HG02870 (cell line): Measurements from ENCODE around the gene TBC1D7.

Experiments
- ATAC-seq: cut with Tn5 transposase; IDR thresholded peaks from one replicate; pipeline ENCODE4 v1.9.1; 2021; ENCODE audit warnings: mild to moderate bottlenecking, moderate library complexity; ENCODE audit not compliant: unreplicated experiment

The TBC1D7 gene

DNA sequence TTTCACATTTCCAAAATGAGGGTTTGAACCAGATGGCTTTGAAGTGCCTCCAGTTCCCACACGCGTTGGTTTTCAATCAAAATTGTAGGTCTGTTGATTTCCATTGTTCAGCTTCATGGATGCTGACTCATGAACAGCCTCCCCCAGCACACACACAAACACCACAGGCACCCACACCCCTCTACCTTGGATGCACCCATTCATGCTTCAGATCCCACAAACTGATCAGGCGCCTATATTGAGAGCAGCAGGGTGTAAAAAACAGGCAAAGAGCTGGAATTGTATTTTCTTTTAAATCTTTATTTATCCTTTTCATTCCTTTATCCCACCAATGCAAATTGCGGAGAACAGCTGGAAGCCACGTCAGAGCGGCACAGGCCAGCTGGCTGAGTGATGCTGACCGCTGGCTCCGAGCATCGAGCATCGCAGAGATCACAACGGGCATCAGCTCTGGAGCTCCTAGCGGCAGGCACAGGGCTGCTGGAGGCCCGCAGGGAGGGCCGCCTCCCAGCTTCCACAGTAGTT is 29.3 kb upstream of the TBC1D7 start:
- ATAC-seq, result no peak

DNA sequence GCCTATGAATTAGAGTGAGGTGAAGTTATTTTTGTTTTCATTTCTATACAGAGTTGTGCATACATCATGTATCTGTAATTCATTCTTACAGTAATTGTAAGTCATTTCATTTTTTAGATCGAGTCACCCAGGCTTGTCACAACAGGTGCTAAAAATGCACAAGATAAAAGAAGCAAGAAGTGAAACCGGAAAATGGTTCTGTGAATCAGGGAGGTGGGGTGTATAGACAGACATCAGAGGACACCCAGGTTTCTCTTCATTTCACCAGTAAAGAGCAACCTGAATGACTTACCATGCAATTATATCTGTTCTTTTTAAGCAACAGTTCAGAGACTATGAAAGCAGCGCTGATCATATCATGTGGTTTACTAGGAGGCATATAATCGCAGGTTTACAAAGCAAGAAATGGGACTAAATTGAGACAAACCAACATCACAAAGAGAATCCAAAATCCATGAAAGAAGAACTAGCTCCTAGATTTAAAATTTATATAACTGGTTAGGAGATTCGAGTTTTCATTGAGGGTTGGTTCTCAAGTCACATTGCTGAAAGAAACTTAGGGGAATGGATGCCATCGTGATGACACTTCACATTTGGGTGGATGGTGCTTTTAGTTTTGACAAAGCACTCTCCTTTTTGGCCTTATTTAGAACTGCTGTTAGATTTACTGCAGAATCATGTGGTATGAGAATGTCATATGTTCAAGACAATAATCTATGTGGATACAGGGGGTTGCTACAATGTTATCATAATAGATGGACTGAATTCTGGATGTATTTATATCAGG is 27.9 kb upstream of the TBC1D7 start:
- ATAC-seq, result peak; percentile 88

DNA sequence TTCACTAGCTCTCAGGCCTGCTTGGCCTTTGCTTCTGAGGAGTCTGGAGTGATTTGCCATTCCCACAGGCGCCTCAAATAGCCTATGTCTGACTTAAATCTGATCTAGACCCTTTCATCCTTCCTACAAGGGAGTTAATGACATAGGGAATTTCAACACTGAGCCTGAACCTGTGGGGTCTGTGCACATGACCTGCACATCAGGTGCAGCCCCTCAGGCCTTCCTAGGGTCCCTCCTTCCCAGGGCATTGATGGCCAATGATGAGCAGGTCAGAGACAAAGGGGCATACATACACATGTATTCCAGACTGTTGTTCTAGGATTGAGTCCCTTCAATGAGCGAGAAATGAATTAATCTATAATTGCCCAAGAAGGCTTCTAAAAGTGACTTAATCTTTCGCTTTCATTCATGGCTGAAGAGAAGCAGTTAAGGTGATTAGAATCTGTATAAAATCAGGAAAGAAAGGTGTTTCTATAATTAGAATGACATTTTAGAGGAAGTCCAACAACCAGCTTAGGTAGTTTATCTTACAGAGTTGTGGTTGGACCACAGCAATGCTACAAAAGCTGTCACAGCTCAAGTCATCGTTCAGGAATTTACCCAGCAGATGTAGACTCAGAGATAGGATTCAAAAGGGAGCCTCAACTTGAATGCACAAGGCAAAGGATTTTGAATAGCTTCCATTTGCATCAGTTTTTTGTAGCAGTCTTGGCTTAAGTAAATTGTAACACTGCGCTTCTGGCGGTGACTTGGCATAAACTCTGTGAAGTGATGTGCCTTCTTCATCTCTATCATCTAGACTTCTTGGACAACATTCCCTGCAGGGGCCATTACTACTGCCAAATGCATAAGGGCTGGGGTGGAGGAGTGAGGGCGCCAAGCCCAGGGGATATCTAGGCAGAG is 27.0 kb upstream of the TBC1D7 start:
- peak; percentile 29 for ATAC-seq

DNA sequence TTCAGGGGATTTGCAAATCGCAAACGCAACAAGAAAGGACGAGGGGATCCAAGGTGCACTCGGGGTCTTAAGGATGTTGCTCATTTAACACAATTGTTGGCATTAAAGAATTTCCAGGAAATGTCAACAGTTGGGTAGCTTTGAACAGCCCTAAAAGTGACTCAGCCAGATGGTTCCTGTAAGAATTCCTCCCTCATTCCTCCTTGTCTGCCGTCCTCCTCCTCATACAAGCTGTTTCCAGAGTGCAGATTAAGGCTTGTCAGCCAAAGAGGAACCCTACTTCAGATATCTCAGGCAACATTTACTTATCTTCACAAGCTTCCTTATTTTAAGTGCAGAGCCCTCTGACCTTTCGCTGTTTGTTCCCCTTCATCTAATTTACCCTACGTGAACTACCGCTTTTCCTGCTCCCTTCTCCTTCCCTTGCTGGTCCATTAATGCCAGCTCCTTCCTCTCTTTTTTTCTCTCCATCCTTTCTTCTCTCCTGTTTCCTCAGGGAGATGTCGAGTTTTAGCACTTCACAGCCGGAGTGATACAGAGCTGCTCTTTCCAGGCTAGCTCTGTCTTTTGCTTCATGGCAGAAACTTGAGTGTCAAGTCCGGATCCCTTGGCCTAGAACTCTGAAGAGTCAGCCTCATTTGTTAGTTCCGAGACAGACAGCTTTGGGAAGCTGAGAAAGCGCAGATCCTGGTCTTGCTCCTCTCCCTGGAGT is 26.1 kb upstream of the TBC1D7 start:
- ATAC-seq, result no peak

DNA sequence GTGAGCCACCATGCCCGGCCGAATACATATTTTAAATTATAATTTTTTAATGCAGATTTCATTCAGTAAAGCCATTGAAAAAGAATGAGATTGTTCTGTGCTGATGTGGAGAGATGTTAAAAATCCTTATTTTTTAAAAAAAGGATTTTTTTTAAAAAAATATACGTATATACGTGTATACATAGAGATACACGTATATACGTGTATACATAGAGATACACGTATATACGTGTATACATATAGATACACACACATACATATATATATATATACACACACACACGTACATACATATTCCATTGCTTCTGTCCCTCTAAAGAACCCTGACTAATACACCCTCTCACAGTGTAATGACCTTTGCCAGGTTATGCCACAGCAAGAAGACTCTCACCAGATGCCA is 23.8 kb upstream of the TBC1D7 start:
- no peak for ATAC-seq

GRCh38 chr6:13351271-13351670 is 22.9 kb upstream of the TBC1D7 start:
- ATAC-seq, result no peak

GRCh38 chr6:13349811-13350506 is 21.6 kb upstream of the TBC1D7 start:
- ATAC-seq, result no peak

DNA sequence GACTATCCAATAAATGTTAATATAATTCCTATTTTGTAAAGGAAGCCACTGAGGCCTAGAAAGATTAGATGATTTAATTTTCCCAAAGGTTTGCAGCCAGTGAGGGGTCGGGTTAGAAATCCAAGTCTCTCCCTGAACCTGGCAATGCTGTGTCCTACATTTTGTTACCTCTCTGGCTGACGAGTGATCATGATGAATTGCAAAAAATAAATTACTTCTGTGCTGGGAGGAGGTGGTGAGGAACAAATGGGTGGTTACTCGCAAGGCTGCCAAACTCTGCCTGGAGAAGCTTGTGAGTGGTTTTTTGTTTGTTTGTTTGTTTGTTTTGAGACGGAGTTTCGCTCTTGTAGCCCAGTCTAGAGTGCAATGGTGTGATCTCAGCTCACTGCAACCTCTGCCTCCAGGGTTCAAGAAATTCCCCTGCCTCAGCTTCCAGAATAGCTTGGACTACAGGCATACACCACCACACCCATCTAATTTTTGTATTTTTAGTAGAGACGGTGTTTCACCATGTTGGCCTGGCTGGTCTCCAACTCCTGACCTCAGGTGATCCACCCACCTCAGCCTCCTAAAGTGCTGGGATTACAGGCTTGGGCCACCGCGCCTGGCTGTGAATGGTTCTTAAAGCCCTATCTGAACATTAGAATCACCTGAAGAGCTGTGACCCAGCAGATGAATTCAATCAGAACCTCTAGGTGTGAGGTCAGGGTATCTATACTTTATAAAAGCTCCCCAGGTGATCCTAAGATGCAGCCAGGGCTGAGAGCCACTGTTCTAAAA is 20.2 kb upstream of the TBC1D7 start:
- ATAC-seq, result no peak

GRCh38 chr6:13346245-13346644 is 17.9 kb upstream of the TBC1D7 start:
- no peak for ATAC-seq

GRCh38 chr6:13342414-13343019 is 14.2 kb upstream of the TBC1D7 start:
- no peak for ATAC-seq

DNA sequence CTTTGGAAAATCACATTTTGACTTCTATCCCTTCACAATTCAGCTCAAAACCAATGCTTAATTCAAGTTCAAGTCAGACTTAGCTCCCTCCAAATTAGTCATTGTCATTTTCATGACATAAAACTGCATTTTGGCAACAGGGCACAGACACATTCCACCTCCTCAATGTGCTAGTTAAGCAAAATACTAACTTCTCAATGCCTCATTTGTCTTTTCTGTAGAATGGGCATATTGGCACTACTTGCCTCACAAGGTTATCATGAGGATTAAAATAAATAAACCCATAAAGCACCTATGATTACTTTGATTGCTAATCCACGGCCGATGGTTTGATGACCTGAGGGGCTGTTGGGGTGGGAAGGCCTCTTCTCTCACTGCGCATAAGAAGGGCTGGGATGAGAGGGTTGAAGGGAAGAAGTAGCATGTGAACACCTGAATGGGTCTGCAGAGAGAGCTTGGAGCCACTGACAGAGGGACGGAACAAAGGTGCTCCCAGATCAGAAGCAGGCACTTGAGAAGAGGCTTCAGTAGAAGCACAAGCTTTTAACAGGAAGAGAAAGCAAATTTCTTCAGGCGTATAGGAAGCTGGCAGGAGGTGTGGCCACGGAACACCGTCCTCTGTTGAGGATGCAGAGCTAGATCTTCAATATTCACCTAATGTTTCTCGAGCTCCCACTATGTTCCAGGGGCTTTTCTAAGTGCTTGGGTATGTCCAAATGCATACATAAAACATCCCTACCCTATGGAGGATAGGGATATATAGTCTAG is 11.7 kb upstream of the TBC1D7 start:
- ATAC-seq, result no peak

GRCh38 chr6:13338038-13338437 is 9.7 kb upstream of the TBC1D7 start:
- ATAC-seq, result no peak

DNA sequence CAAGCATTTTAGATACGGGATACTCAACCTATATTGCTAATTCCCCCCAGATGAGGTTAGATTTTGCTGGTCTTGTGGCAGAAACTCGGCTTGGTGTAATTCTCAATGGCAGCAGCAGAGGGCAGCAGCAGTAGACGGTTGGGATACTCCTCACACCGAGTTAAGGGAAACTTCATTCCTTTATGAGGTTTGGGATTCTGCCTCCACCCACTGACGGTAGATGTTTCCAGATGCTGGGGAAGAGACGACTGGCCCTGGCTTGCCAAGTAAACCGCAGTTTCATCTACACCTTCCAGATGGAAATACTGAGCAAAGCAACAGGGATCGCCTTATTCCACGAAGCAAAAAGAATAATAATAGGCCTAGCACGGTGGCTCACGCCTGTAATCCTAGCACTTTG is 8.2 kb upstream of the TBC1D7 start:
- ATAC-seq, result no peak

DNA sequence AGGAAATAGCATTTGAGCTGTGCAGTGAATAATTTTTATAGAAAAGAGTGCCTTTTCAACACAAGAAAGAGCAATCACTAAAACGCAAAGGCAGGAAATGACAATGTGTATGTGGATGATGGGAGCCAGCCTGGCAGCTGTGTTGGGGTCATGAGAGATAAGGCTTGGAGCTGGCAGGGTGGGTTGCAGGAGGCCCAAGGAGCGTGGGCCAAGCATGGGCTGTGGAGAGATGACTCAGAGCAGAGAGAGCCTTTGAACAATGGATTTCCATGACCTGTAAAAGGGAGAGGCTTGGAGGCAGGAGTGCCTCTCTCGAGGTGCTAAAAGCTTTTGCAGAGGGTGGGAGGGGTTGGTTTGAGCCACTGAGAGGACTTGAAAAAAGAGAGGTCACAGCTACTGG is 6.6 kb upstream of the TBC1D7 start:
- no peak for ATAC-seq

DNA sequence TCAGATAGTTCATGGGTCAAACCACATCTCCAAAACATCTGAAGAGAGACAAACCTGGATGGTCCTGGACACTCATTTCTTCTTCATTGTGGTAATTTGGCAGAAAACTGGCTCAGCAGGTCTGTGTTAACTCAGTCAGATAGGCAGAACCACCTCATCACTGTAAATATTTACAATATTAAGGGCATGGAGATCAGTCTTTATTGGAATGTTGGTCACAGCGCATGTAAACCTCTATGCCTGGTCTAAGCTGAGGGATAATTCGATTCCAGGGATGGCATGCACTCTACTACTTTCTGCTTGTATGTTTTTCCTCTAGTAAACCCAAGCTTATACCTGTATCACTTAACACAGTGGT is 4.0 kb upstream of the TBC1D7 start:
- ATAC-seq, result no peak

- ATAC-seq, result no peak
Measured at GRCh38 chr6:13331516-13332348, 3.4 kb upstream of the TBC1D7 start.

DNA sequence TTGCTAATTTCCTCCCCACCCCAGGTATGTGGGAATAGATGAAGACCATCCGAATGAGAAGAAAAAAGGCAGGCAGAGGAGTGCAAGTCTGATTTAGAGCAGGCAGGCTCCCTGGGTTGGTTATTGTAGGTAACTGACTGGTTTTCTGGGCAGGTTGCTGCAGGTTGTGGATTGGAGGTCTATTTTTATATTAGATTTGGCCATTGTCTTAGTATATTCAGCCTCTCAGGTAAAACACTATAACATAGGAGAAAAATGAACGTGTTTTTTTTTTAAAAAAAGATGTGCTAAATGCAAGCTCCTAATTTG is 492 bp upstream of the TBC1D7 start:
- ATAC-seq, result no peak

GRCh38 chr6:13327691-13328075 is 654 bp downstream of the TBC1D7 start:
- no peak for ATAC-seq
